Lower lobe of right lung (tissue), 2 donors: ENCODE data around the gene MSS51. TPM values are rescaled to one million over a fixed set of nuclear protein-coding genes. Genes with fewer than 3 reads are reported as not detected.

Source experiments
- ATAC-seq, 2 donors: fragments of 200-7000 bp; cut with Tn5 transposase; one replicate each; pipeline ENCODE4 v1.9.1; 2020 to 2022; ENCODE audit warnings: mild to moderate bottlenecking in 2 of 2, moderate library complexity in 2 of 2
- DNase-seq: peaks from one replicate; pipeline ENCODE4 v3.0.0-alpha.2; 2020
- H3K27ac ChIP-seq: fragments of 200-600 bp; one replicate; pipeline ENCODE4 v1.8.0; 2022
- H3K27me3 ChIP-seq: fragments of 200-600 bp; one replicate; pipeline ENCODE4 v1.8.0; 2022; ENCODE audit warnings: low read depth
- H3K36me3 ChIP-seq: fragments of 200-600 bp; one replicate; pipeline ENCODE4 v1.8.0; 2022; ENCODE audit warnings: mild to moderate bottlenecking
- H3K4me1 ChIP-seq: fragments of 200-600 bp; one replicate; pipeline ENCODE4 v1.8.0; 2022
- H3K4me3 ChIP-seq: fragments of 200-600 bp; one replicate; pipeline ENCODE4 v1.8.0; 2022; ENCODE audit warnings: mild to moderate bottlenecking
- H3K9me3 ChIP-seq: fragments of 200-600 bp; one replicate; pipeline ENCODE4 v1.8.0; 2022
- CTCF ChIP-seq: fragments of 200-600 bp; IDR thresholded peaks from one replicate; pipeline ENCODE4 v1.8.0; 2022; ENCODE audit warnings: antibody characterized with exemption, mild to moderate bottlenecking
- intact Hi-C: fragments of 100-400 bp; cut with DNase I; formaldehyde crosslinking; loops from one replicate; pipeline ENCODE4 v1.11.0; 2022
- total RNA-seq: library from RNA; stranded (reverse); fragmentation: NEBNext Ultra II Directional; extraction: Animal tissue kit (Norgen Biotek cat#: 25700); gene quantifications from one replicate; pipeline ENCODE4 v1.2.1, GENCODE V29; 2021
- donor health status: DM: no; HTN: yes; CAD: no; lungs with severe emphysema.

Gene MSS51
- total RNA-seq, 1 donor from 2014 or later: 2.7 TPM

- H3K27ac ChIP-seq: no peak overlapping the region
- intact Hi-C loops: no loop called here
- no peak for TF ChIP-seq CTCF
- no peaks in the 10 kb centered on the region for H3K4me1 ChIP-seq
- H3K4me3 ChIP-seq: no peak overlapping the region
- no peaks in the 10 kb centered on the region for H3K27me3 ChIP-seq
- DNase-seq: no peak
- no peaks in the 10 kb centered on the region for H3K9me3 ChIP-seq
- no peak for ATAC-seq
- peaks cover 58% of the 10 kb centered on the region for H3K36me3 ChIP-seq
Measured at GRCh38 chr10:73448384-73448783, 15.0 kb upstream of the MSS51 start.

- H3K36me3 ChIP-seq: peaks cover 49% of the 10 kb centered on the region
- intact Hi-C loops: no loop called here
- H3K4me1 ChIP-seq: no peaks in the 10 kb centered on the region
- no peak overlapping the region for H3K27ac ChIP-seq
- no peak for TF ChIP-seq CTCF
- H3K4me3 ChIP-seq: no peak overlapping the region
- no peaks in the 10 kb centered on the region for H3K27me3 ChIP-seq
- H3K9me3 ChIP-seq: no peaks in the 10 kb centered on the region
- no peak for ATAC-seq
- DNase-seq: no peak
Measured at GRCh38 chr10:73446926-73447325, 13.6 kb upstream of the MSS51 start.

- ATAC-seq: no peak
- no peak for TF ChIP-seq CTCF
- Histone ChIP-seq H3K4me3 (no peak overlapping the region), H3K4me1 (no peaks in the 10 kb centered on the region), H3K27ac (no peak overlapping the region), H3K27me3 (no peaks in the 10 kb centered on the region), H3K36me3 (peaks cover 64% of the 10 kb centered on the region), H3K9me3 (no peaks in the 10 kb centered on the region)
- DNase-seq: no peak
- intact Hi-C loops: no loop called here
Measured at GRCh38 chr10:73444457-73444856, 11.1 kb upstream of the MSS51 start.

GRCh38 chr10:73439605-73440312 is 6.4 kb upstream of the MSS51 start:
- H3K4me3 ChIP-seq: no peak overlapping the region
- no peak for TF ChIP-seq CTCF
- peaks cover 65% of the 10 kb centered on the region for H3K36me3 ChIP-seq
- ATAC-seq (no peak), DNase-seq (no peak)
- H3K27me3 ChIP-seq: no peaks in the 10 kb centered on the region
- no peaks in the 10 kb centered on the region for H3K4me1 ChIP-seq
- intact Hi-C loops: no loop called here
- H3K9me3 ChIP-seq: no peaks in the 10 kb centered on the region
- no peak overlapping the region for H3K27ac ChIP-seq

- H3K9me3 ChIP-seq: no peaks in the 10 kb centered on the region
- H3K27me3 ChIP-seq: no peaks in the 10 kb centered on the region
- H3K4me1 ChIP-seq: no peaks in the 10 kb centered on the region
- no peak overlapping the region for H3K4me3 ChIP-seq
- no peak for DNase-seq
- no peak for TF ChIP-seq CTCF
- H3K27ac ChIP-seq: no peak overlapping the region
- ATAC-seq: no peak
- peaks cover 58% of the 10 kb centered on the region for H3K36me3 ChIP-seq
- intact Hi-C loops: no loop called here
Measured at GRCh38 chr10:73439055-73439454, 5.7 kb upstream of the MSS51 start.
